CD4-positive, alpha-beta T cell treated with Interleukin-1 beta for 1 hour (primary cell): Measurements from ENCODE around the gene OIP5.
A peak's percentile ranks its signal among the peaks of the same experiment; 100 is the strongest.
"Not testable (repeated sequence)": the region's sequence is repeated elsewhere in the genome, so short reads cannot be mapped to it uniquely, and the experiment has no call there.

ENCODE experiments used
- DNase-seq, 2 donors: peaks; one replicate each; pipeline ENCODE4 v3.0.0-alpha.2; 2020 to 2022

Gene OIP5

GRCh38 chr15:41332194-41333025 is at the start of gene OIP5, which contains the start of gene NUSAP1:
TSS of gene OIP5 (minus strand) at chr15:41332591. CDS start at chr15:41332561, 30 bp downstream.
TSS of gene NUSAP1 (plus strand) at chr15:41332881. CDS start at chr15:41332958, 77 bp downstream.
- DNase-seq: peak; percentile 99

GRCh38 chr15:41377978-41378377 is 45.6 kb upstream of the OIP5 start:
- DNase-seq: no peak

GRCh38 chr15:41367418-41367817 is 35.0 kb upstream of the OIP5 start:
- no peak for DNase-seq

GRCh38 chr15:41354371-41354770 is 22.0 kb upstream of the OIP5 start:
- no peak for DNase-seq

GRCh38 chr15:41350057-41350717 is 17.8 kb upstream of the OIP5 start:
- no peak for DNase-seq

GRCh38 chr15:41347236-41347635 is 14.8 kb upstream of the OIP5 start:
- no peak for DNase-seq

GRCh38 chr15:41341519-41341918 is 9.1 kb upstream of the OIP5 start:
- no peak for DNase-seq

GRCh38 chr15:41340189-41340695 is 7.9 kb upstream of the OIP5 start:
- no peak for DNase-seq

GRCh38 chr15:41337631-41338522 is 5.5 kb upstream of the OIP5 start:
- DNase-seq: no peak

- no peak for DNase-seq
These were observed 4.7 kb upstream of the OIP5 start for GRCh38 chr15:41337047-41337446.

GRCh38 chr15:41336549-41336948 is 4.2 kb upstream of the OIP5 start:
- peak in 1 of 2 donors; percentile 12 for DNase-seq

- no peak for DNase-seq
These were observed 2.1 kb upstream of the OIP5 start for GRCh38 chr15:41334293-41335120.

- peak in 1 of 2 donors; percentile 44 for DNase-seq
These were observed 703 bp upstream of the OIP5 start for GRCh38 chr15:41333026-41333562.

GRCh38 chr15:41331833-41332193 is 578 bp downstream of the OIP5 start:
- peak in 1 of 2 donors; percentile 2 for DNase-seq

- no peak for DNase-seq
These were observed 1.1 kb downstream of the OIP5 start for GRCh38 chr15:41331281-41331680.

GRCh38 chr15:41323611-41324010 is 8.8 kb downstream of the OIP5 start:
- no peak for DNase-seq

- not testable (repeated sequence) for DNase-seq
These were observed 11.5 kb downstream of the OIP5 start for GRCh38 chr15:41320805-41321330.

- DNase-seq: no peak
These were observed 23.0 kb downstream of the OIP5 start for GRCh38 chr15:41309226-41309905.

GRCh38 chr15:41307679-41308078 is 24.7 kb downstream of the OIP5 start:
- no peak for DNase-seq

- no peak for DNase-seq
These were observed 28.1 kb downstream of the OIP5 start for GRCh38 chr15:41304149-41304770.
